Stimulated activated CD8-positive, alpha-beta memory T cell treated with anti-CD3 and anti-CD28 coated beads, Interleukin-12 subunit alpha, Interleukin-12 subunit beta, amount 100 ng/mL, for 1 hour (primary cell): ENCODE results near the gene C17orf107.
"Not testable (repeated sequence)": the region's sequence is repeated elsewhere in the genome, so short reads cannot be mapped to it uniquely, and the experiment has no call there.

ENCODE experiments used
- DNase-seq: peaks from one replicate; pipeline ENCODE4 v3.0.0-alpha.2; 2020; ENCODE audit warnings: low read depth

Gene C17orf107

GRCh38 chr17:4901108-4901647 lies 1.8 kb downstream of the C17orf107 start:
- DNase-seq, result no peak

- no peak for DNase-seq
Observed at GRCh38 chr17:4901648-4902344, 2.5 kb downstream of the C17orf107 start.

GRCh38 chr17:4902540-4902939 lies 3.2 kb downstream of the C17orf107 start:
- DNase-seq, result no peak

GRCh38 chr17:4903051-4903818 lies 3.9 kb downstream of the C17orf107 start, which contains the start of gene CHRNE:
TSS of gene CHRNE (minus strand) at chr17:4903098. CDS start at chr17:4903063, 35 bp downstream.
- peak; percentile 68 for DNase-seq

- not testable (repeated sequence) for DNase-seq
Observed at GRCh38 chr17:4906642-4907041, 7.3 kb downstream of the C17orf107 start.

- no peak for DNase-seq
Observed at GRCh38 chr17:4908301-4908700, 9.0 kb downstream of the C17orf107 start.

- DNase-seq, result peak; percentile 56
Observed at GRCh38 chr17:4908711-4909496, 9.6 kb downstream of the C17orf107 start.

- no peak for DNase-seq
Observed at GRCh38 chr17:4913994-4914393, 14.7 kb downstream of the C17orf107 start.

GRCh38 chr17:4914551-4914950 lies 15.2 kb downstream of the C17orf107 start:
- not testable (repeated sequence) for DNase-seq

- DNase-seq, result no peak
Observed at GRCh38 chr17:4919511-4920047, 20.2 kb downstream of the C17orf107 start.

- DNase-seq, result no peak
Observed at GRCh38 chr17:4920351-4921048, 21.2 kb downstream of the C17orf107 start.

GRCh38 chr17:4921320-4921719 lies 22.0 kb downstream of the C17orf107 start:
- DNase-seq, result no peak

GRCh38 chr17:4926577-4927335 lies 27.4 kb downstream of the C17orf107 start:
- DNase-seq, result not testable (repeated sequence)

- DNase-seq, result no peak
Observed at GRCh38 chr17:4928881-4929280, 29.5 kb downstream of the C17orf107 start.

- no peak for DNase-seq
Observed at GRCh38 chr17:4931963-4932362, 32.6 kb downstream of the C17orf107 start, which contains the start of gene GP1BA. TSS of gene GP1BA (plus strand) at chr17:4932277. CDS start at chr17:4932605, 328 bp downstream.

- DNase-seq, result no peak
Observed at GRCh38 chr17:4932756-4933155, 33.4 kb downstream of the C17orf107 start.

GRCh38 chr17:4933646-4934045 lies 34.3 kb downstream of the C17orf107 start:
- DNase-seq, result no peak

- DNase-seq, result no peak
Observed at GRCh38 chr17:4934173-4934979, 35.0 kb downstream of the C17orf107 start.

GRCh38 chr17:4935650-4936049 lies 36.3 kb downstream of the C17orf107 start:
- DNase-seq, result no peak

- DNase-seq, result no peak
Observed at GRCh38 chr17:4936436-4936835, 37.1 kb downstream of the C17orf107 start.
